H9 (cell line): ENCODE results near the gene TTC27. TPM values are rescaled to one million over a fixed set of nuclear protein-coding genes. Genes with fewer than 3 reads are reported as not detected.

Source experiments
- DNase-seq: peaks from one replicate; pipeline ENCODE4 v3.0.0-alpha.2; 2017
- H2AFZ ChIP-seq: one replicate; pipeline ENCODE4 v1.6.1; 2013; ENCODE audit warnings: mild to moderate bottlenecking, low read length, control low read depth, moderate library complexity
- H2AK5ac ChIP-seq: 2 replicates; pipeline ENCODE4 v1.6.1; 2013; ENCODE audit warnings: low read length, control low read depth, mixed read lengths; ENCODE audit not compliant: insufficient read length
- H2BK120ac ChIP-seq: one replicate; pipeline ENCODE4 v1.6.1; 2013; ENCODE audit warnings: low read depth, mild to moderate bottlenecking, low read length, control low read depth, inconsistent platforms; ENCODE audit not compliant: poor library complexity, severe bottlenecking
- H2BK12ac ChIP-seq: 2 replicates; pipeline ENCODE4 v1.6.1; 2013; ENCODE audit warnings: low read length, control low read depth, mixed read lengths, low read depth; ENCODE audit not compliant: insufficient read length
- H2BK15ac ChIP-seq: 2 replicates; pipeline ENCODE4 v1.6.1; 2013; ENCODE audit warnings: low read depth, low read length, control low read depth
- H2BK20ac ChIP-seq: one replicate; pipeline ENCODE4 v1.6.1; 2013; ENCODE audit warnings: low read depth, mild to moderate bottlenecking, low read length, control low read depth, inconsistent platforms; ENCODE audit not compliant: poor library complexity, severe bottlenecking
- H2BK5ac ChIP-seq: 2 replicates; pipeline ENCODE4 v1.6.1; 2013; ENCODE audit warnings: low read length, control low read depth, mixed read lengths; ENCODE audit not compliant: insufficient read length
- H3K14ac ChIP-seq: 2 replicates; pipeline ENCODE4 v1.6.1; 2013; ENCODE audit warnings: low read length, control low read depth; ENCODE audit not compliant: insufficient read depth
- H3K18ac ChIP-seq: 2 replicates; pipeline ENCODE4 v1.6.1; 2013; ENCODE audit warnings: low read depth, mild to moderate bottlenecking, mixed read lengths, low read length, control low read depth; ENCODE audit not compliant: insufficient read length
- H3K23ac ChIP-seq: 2 replicates; pipeline ENCODE4 v1.6.1; 2013; ENCODE audit warnings: low read length, control low read depth, mixed read lengths, low read depth; ENCODE audit not compliant: insufficient read length
- H3K23me2 ChIP-seq: 2 replicates; pipeline ENCODE4 v1.6.1; 2013; ENCODE audit warnings: low read depth, mild to moderate bottlenecking, mixed read lengths, low read length, control low read depth; ENCODE audit not compliant: insufficient read length, poor library complexity, severe bottlenecking
- H3K27ac ChIP-seq: 2 replicates; pipeline ENCODE4 v1.5.1; 2013; ENCODE audit warnings: low read length, control low read depth, mixed read lengths, low read depth; ENCODE audit not compliant: insufficient read length
- H3K27me3 ChIP-seq: 2 replicates; pipeline ENCODE4 v1.6.1; 2013; ENCODE audit warnings: low read length, control low read depth, inconsistent platforms; ENCODE audit not compliant: insufficient read depth
- H3K4ac ChIP-seq: 2 replicates; pipeline ENCODE4 v1.6.1; 2013; ENCODE audit warnings: low read depth, mild to moderate bottlenecking, control low read depth, inconsistent platforms, low read length, moderate library complexity
- H3K4me1 ChIP-seq: 2 replicates; pipeline ENCODE4 v1.6.1; 2013; ENCODE audit warnings: low read length, control low read depth, inconsistent platforms; ENCODE audit not compliant: insufficient read depth
- H3K4me2 ChIP-seq: 2 replicates; pipeline ENCODE4 v1.6.1; 2013; ENCODE audit warnings: low read length, control low read depth, mixed read lengths; ENCODE audit not compliant: insufficient read length, insufficient read depth
- H3K56ac ChIP-seq: 2 replicates; pipeline ENCODE4 v1.6.1; 2013; ENCODE audit warnings: low read depth, mild to moderate bottlenecking, mixed read lengths, low read length, control low read depth; ENCODE audit not compliant: insufficient read length
- H3K79me1 ChIP-seq: 2 replicates; pipeline ENCODE4 v1.6.1; 2013; ENCODE audit warnings: low read depth, mild to moderate bottlenecking, moderate library complexity, low read length, control low read depth, inconsistent platforms; ENCODE audit not compliant: insufficient read depth, poor library complexity, severe bottlenecking
- H3K79me2 ChIP-seq: 2 replicates; pipeline ENCODE4 v1.6.1; 2013; ENCODE audit warnings: low read length, control low read depth, inconsistent platforms; ENCODE audit not compliant: insufficient read depth
- H3K9ac ChIP-seq: 2 replicates; pipeline ENCODE4 v1.6.1; 2013; ENCODE audit warnings: low read length, control low read depth, mixed read lengths; ENCODE audit not compliant: insufficient read length; ENCODE audit errors: extremely low read depth
- H3K9me3 ChIP-seq: one replicate; pipeline ENCODE4 v1.6.1; 2013; ENCODE audit warnings: low read depth, low read length, inconsistent platforms; ENCODE audit not compliant: control insufficient read depth
- H3T11ph ChIP-seq: one replicate; pipeline ENCODE4 v1.6.1; 2013; ENCODE audit warnings: mild to moderate bottlenecking, low read length, control low read depth, inconsistent platforms
- H4K20me1 ChIP-seq: one replicate; pipeline ENCODE4 v1.6.1; 2013; ENCODE audit not compliant: control insufficient read depth, insufficient read length, insufficient read depth
- H4K5ac ChIP-seq: 2 replicates; pipeline ENCODE4 v1.6.1; 2013; ENCODE audit warnings: low read depth, mild to moderate bottlenecking, mixed read lengths, low read length, control low read depth; ENCODE audit not compliant: insufficient read length
- H4K8ac ChIP-seq: replicated peaks from 2 replicates; pipeline ENCODE4 v1.6.1; 2013; ENCODE audit warnings: low read length, control low read depth, mixed read lengths, low read depth; ENCODE audit not compliant: insufficient read length
- H4K91ac ChIP-seq: 2 replicates; pipeline ENCODE4 v1.6.1; 2013; ENCODE audit warnings: low read depth, mild to moderate bottlenecking, moderate library complexity, mixed read lengths, low read length, control low read depth; ENCODE audit not compliant: insufficient read length
- H3K27ac Mint-ChIP-seq, 3 experiments: 2 replicates in 2 of 3; 3 replicates in 1 of 3; pipeline ENCODE4 v1.8.0; 2020 to 2021; ENCODE audit warnings: mixed read lengths in 3 of 3, mild to moderate bottlenecking in 1 of 3, moderate library complexity in 1 of 3
- H3K27me3 Mint-ChIP-seq: 2 replicates; pipeline ENCODE4 v1.8.0; 2021; ENCODE audit warnings: low read depth, mild to moderate bottlenecking, moderate library complexity, mixed read lengths
- H3K36me3 Mint-ChIP-seq, 3 experiments: 2 replicates in 2 of 3; 3 replicates in 1 of 3; pipeline ENCODE4 v1.8.0; 2020 to 2021; ENCODE audit warnings: low read depth in 3 of 3, mixed read lengths in 3 of 3; ENCODE audit not compliant: insufficient read depth in 1 of 3
- H3K4me1 Mint-ChIP-seq, 2 experiments: 2 replicates each; pipeline ENCODE4 v1.8.0; 2020; ENCODE audit warnings: mixed read lengths in 2 of 2
- H3K4me3 Mint-ChIP-seq, 2 experiments: 2 replicates in 1 of 2; 3 replicates in 1 of 2; pipeline ENCODE4 v1.8.0; 2020 to 2021; ENCODE audit warnings: mild to moderate bottlenecking in 2 of 2, mixed read lengths in 2 of 2, moderate library complexity in 1 of 2
- H3K9me3 Mint-ChIP-seq, 2 experiments: 2 replicates in 1 of 2; 3 replicates in 1 of 2; pipeline ENCODE4 v1.8.0; 2020; ENCODE audit warnings: mild to moderate bottlenecking in 2 of 2, mixed read lengths in 2 of 2, moderate library complexity in 1 of 2
- CTCF ChIP-seq: fragments of 200-600 bp; sonication (generic); conservative IDR thresholded peaks from 3 replicates; pipeline ENCODE4 v1.8.0; 2021; ENCODE audit warnings: antibody characterized with exemption, mild to moderate bottlenecking
- total RNA-seq: library from RNA; stranded (reverse); gene quantifications from 2 replicates; pipeline ENCODE4 v1.2.1, GENCODE V29; 2021

Gene TTC27
- total RNA-seq, 1 experiment from 2014 or later = 26.0 TPM

DNA sequence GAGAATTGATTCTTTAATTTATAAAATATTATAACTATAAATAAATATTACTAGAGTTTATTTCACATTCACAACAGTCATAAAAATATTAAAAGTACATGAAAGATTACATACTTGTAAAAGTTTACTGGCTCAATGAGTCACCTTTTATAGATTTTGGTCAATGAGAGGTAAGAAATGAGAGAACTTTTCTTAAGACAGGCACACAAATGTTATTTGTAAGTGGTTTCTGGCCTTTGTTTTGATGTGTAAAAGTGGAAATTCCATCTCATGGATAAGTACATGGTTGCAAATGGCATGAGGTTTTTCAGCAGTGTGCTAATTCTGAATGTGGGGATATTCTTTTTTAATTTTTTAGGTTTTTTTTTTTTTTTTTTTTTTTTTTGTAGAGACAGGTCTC, 63.8 kb downstream of the TTC27 start:
- no peak for TF ChIP-seq CTCF
- Mint-ChIP-seq H3K4me1 (no peaks in the 10 kb centered on the region), H3K36me3 (no peaks in the 10 kb centered on the region), H3K9me3 (no peaks in the 10 kb centered on the region), H3K4me3 (no peak overlapping the region), H3K27me3 (no peaks in the 10 kb centered on the region), H3K27ac (no peak overlapping the region; a peak in 1 of 7 replicates)
- no peak overlapping the region for H3T11ph ChIP-seq
- H3K79me1 ChIP-seq = no peaks in the 10 kb centered on the region
- no peak overlapping the region for H2BK12ac ChIP-seq
- no peaks in the 10 kb centered on the region for H3K23me2 ChIP-seq
- H4K20me1 ChIP-seq = no peaks in the 10 kb centered on the region
- no peak overlapping the region for H2BK120ac ChIP-seq
- no peak overlapping the region for H2BK5ac ChIP-seq
- H3K4me1 ChIP-seq = no peaks in the 10 kb centered on the region
- no peaks in the 10 kb centered on the region for H3K79me2 ChIP-seq
- no peak overlapping the region for H4K91ac ChIP-seq
- no peak overlapping the region for H2AFZ ChIP-seq
- no peak for DNase-seq
- no peak overlapping the region for H2BK15ac ChIP-seq
- H3K4ac ChIP-seq = no peak overlapping the region
- no peak overlapping the region for H3K56ac ChIP-seq
- no peaks in the 10 kb centered on the region for H3K27me3 ChIP-seq
- no peak overlapping the region for H3K4me2 ChIP-seq
- no peak overlapping the region for H3K27ac ChIP-seq
- H3K9ac ChIP-seq = no peak overlapping the region
- H3K23ac ChIP-seq = no peak overlapping the region
- H3K14ac ChIP-seq = no peak overlapping the region
- H4K8ac ChIP-seq = no peak overlapping the region
- no peak overlapping the region for H2BK20ac ChIP-seq
- H2AK5ac ChIP-seq = no peak overlapping the region
- no peaks in the 10 kb centered on the region for H3K9me3 ChIP-seq
- no peak overlapping the region for H3K18ac ChIP-seq
- H4K5ac ChIP-seq = no peak overlapping the region
